MM.1S (cell line): Measurements from ENCODE around the gene BANP.
"Not testable (repeated sequence)": the region's sequence is repeated elsewhere in the genome, so short reads cannot be mapped to it uniquely, and the experiment has no call there.

ENCODE experiments used
- DNase-seq: peaks from one replicate; pipeline ENCODE4 v3.0.0-alpha.2; 2015
- H2AFZ ChIP-seq: fragments of 300-600 bp; sonication (generic); 2 replicates; pipeline ENCODE4 v1.6.0; 2016; ENCODE audit warnings: antibody characterized with exemption, low read length
- H3F3A ChIP-seq: fragments of 300-600 bp; sonication (generic); 2 replicates; pipeline ENCODE4 v1.6.1; 2016; ENCODE audit warnings: mild to moderate bottlenecking, antibody characterized with exemption, low read length, moderate library complexity, mixed read lengths; ENCODE audit not compliant: insufficient read depth
- H3K27ac ChIP-seq: fragments of 300-600 bp; sonication (generic); 2 replicates; pipeline ENCODE4 v1.5.1; 2016; ENCODE audit warnings: mild to moderate bottlenecking, low read length
- H3K27me3 ChIP-seq: fragments of 300-600 bp; sonication (generic); replicated peaks from 2 replicates; pipeline ENCODE4 v1.6.0; 2016; ENCODE audit warnings: low read length; ENCODE audit not compliant: insufficient read depth
- H3K36me3 ChIP-seq: fragments of 300-600 bp; sonication (generic); replicated peaks from 2 replicates; pipeline ENCODE4 v1.6.1; 2016; ENCODE audit warnings: mild to moderate bottlenecking, low read length, mixed read lengths; ENCODE audit not compliant: insufficient read depth
- H3K4me1 ChIP-seq: fragments of 300-600 bp; sonication (generic); 2 replicates; pipeline ENCODE4 v1.6.1; 2016; ENCODE audit warnings: low read length, mixed read lengths
- H3K4me2 ChIP-seq: fragments of 300-600 bp; sonication (generic); 2 replicates; pipeline ENCODE4 v1.6.0; 2016; ENCODE audit warnings: low read depth, low read length
- H3K4me3 ChIP-seq: fragments of 300-600 bp; sonication (generic); 2 replicates; pipeline ENCODE4 v1.5.1; 2016; ENCODE audit warnings: low read length, mixed read lengths
- H3K79me2 ChIP-seq: fragments of 300-600 bp; sonication (generic); 2 replicates; pipeline ENCODE4 v1.6.1; 2016; ENCODE audit warnings: mixed run types, low read length, mixed read lengths
- H3K9ac ChIP-seq: fragments of 300-600 bp; sonication (generic); 2 replicates; pipeline ENCODE4 v1.6.1; 2016; ENCODE audit warnings: low read length, mixed read lengths
- H3K9me2 ChIP-seq: fragments of 300-600 bp; sonication (generic); replicated peaks from 2 replicates; pipeline ENCODE4 v1.6.1; 2016; ENCODE audit warnings: mild to moderate bottlenecking, low read length, mixed read lengths; ENCODE audit not compliant: insufficient read depth
- H3K9me3 ChIP-seq: fragments of 300-600 bp; sonication (generic); replicated peaks from 2 replicates; pipeline ENCODE4 v1.6.1; 2016; ENCODE audit warnings: mild to moderate bottlenecking, low read length, mixed read lengths; ENCODE audit not compliant: insufficient read depth
- H4K20me1 ChIP-seq: fragments of 300-600 bp; sonication (generic); 2 replicates; pipeline ENCODE4 v1.6.1; 2016; ENCODE audit warnings: mild to moderate bottlenecking, low read length, moderate library complexity, mixed read lengths; ENCODE audit not compliant: insufficient read depth
- EZH2 ChIP-seq: fragments of 300-600 bp; sonication (generic); optimal IDR thresholded peaks from 2 replicates; pipeline ENCODE3; 2017; ENCODE audit warnings: low read depth, mild to moderate bottlenecking, antibody characterized with exemption, low read length, mixed read lengths
- EZH2phosphoT487 ChIP-seq: fragments of 300-600 bp; sonication (generic); IDR thresholded peaks from 2 replicates; pipeline ENCODE4 v1.6.1; 2018; ENCODE audit warnings: antibody characterized with exemption, low read length
- TF ChIP-seq, protein P1 (sequence below): fragments of 300-600 bp; sonication (generic); IDR thresholded peaks from 2 replicates; pipeline ENCODE4 v1.5.1; 2016; ENCODE audit warnings: antibody characterized with exemption, low read length, mixed read lengths

BANP gene

DNA sequence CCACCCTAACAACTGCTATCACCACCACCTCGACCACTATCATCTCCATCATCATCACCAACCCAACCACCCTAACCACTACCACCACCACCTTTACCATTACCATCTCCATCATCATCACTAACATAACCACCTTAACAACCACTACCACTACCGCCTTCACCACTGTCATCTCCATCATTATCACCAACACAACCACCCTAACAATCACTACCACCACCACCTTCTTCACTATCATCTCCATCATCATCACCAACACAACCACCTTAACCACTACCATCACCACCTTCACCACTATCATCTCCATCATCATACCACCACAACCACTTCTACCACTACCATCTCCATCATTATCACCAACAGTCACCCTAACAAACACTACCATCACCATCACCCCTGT is 101.4 kb downstream of the BANP start:
- H3K4me2 ChIP-seq = no peak overlapping the region
- TF ChIP-seq EZH2phosphoT487 (no peak), EZH2 (no peak)
- TF ChIP-seq, protein P1, sequence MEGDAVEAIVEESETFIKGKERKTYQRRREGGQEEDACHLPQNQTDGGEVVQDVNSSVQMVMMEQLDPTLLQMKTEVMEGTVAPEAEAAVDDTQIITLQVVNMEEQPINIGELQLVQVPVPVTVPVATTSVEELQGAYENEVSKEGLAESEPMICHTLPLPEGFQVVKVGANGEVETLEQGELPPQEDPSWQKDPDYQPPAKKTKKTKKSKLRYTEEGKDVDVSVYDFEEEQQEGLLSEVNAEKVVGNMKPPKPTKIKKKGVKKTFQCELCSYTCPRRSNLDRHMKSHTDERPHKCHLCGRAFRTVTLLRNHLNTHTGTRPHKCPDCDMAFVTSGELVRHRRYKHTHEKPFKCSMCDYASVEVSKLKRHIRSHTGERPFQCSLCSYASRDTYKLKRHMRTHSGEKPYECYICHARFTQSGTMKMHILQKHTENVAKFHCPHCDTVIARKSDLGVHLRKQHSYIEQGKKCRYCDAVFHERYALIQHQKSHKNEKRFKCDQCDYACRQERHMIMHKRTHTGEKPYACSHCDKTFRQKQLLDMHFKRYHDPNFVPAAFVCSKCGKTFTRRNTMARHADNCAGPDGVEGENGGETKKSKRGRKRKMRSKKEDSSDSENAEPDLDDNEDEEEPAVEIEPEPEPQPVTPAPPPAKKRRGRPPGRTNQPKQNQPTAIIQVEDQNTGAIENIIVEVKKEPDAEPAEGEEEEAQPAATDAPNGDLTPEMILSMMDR = no peak
- no peaks in the 10 kb centered on the region for H3K9me2 ChIP-seq
- H3K27me3 ChIP-seq = no peaks in the 10 kb centered on the region
- no peaks in the 10 kb centered on the region for H3K79me2 ChIP-seq
- no peaks in the 10 kb centered on the region for H4K20me1 ChIP-seq
- H3F3A ChIP-seq = no peaks in the 10 kb centered on the region
- no peak overlapping the region for H3K27ac ChIP-seq
- no peaks in the 10 kb centered on the region for H3K36me3 ChIP-seq
- no peaks in the 10 kb centered on the region for H3K9me3 ChIP-seq
- no peak overlapping the region for H3K9ac ChIP-seq
- H3K4me1 ChIP-seq = no peaks in the 10 kb centered on the region
- no peak overlapping the region for H3K4me3 ChIP-seq
- no peak for DNase-seq
- no peak overlapping the region for H2AFZ ChIP-seq

DNA sequence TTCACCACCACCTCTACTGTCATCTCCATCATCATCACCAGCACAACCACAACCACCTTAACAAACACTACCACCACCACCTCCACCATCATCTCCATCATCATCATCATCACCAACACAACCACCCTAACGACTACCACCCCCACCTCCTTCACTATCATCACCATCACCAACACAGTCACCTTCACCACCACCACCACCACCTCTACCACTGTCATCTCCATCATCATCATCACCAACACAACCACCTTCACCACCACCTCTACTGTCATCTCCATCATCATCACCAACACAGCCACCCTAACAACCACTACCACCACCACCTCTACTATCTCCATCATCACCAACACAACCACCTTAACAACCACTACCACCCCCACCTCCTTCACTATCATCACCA is 102.2 kb downstream of the BANP start:
- not testable (repeated sequence) for DNase-seq, H3K9me2 ChIP-seq, H2AFZ ChIP-seq, H3K27ac ChIP-seq, H3K9ac ChIP-seq, H3K27me3 ChIP-seq, H3K4me1 ChIP-seq, H3K4me2 ChIP-seq, H3K79me2 ChIP-seq, H3K9me3 ChIP-seq, H3K36me3 ChIP-seq, H3F3A ChIP-seq, H4K20me1 ChIP-seq, H3K4me3 ChIP-seq

DNA sequence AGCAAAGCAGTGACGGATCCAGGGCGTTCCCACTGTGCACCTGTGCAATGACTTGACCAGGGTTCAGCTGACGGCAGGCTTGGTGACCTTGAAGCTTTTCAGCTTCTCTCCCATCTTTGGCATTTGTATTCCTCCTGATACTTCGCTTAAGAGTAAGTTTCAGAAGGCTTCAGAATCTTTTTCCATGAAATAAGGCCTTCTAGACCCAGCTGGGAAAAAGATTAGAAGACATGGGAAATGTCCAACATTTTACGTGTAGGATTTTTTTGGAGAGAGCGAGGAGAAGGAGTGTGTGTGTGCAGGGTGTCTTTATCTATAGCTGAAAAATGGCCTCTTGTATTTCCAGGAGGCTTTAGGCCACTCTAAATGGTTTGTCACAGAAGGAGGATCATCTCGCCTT is 104.1 kb downstream of the BANP start:
- no peak overlapping the region for H3K4me3 ChIP-seq
- H3F3A ChIP-seq = no peaks in the 10 kb centered on the region
- no peak for DNase-seq
- H3K4me2 ChIP-seq = no peak overlapping the region
- H3K9me2 ChIP-seq = no peaks in the 10 kb centered on the region
- no peaks in the 10 kb centered on the region for H4K20me1 ChIP-seq
- no peaks in the 10 kb centered on the region for H3K79me2 ChIP-seq
- no peak for TF ChIP-seq EZH2phosphoT487
- TF ChIP-seq, protein P1 = no peak
- TF ChIP-seq EZH2 = no peak
- H2AFZ ChIP-seq = no peak overlapping the region
- no peak overlapping the region for H3K9ac ChIP-seq
- H3K27me3 ChIP-seq = no peaks in the 10 kb centered on the region
- H3K4me1 ChIP-seq = no peaks in the 10 kb centered on the region
- no peaks in the 10 kb centered on the region for H3K9me3 ChIP-seq
- H3K36me3 ChIP-seq = no peaks in the 10 kb centered on the region
- H3K27ac ChIP-seq = no peak overlapping the region

DNA sequence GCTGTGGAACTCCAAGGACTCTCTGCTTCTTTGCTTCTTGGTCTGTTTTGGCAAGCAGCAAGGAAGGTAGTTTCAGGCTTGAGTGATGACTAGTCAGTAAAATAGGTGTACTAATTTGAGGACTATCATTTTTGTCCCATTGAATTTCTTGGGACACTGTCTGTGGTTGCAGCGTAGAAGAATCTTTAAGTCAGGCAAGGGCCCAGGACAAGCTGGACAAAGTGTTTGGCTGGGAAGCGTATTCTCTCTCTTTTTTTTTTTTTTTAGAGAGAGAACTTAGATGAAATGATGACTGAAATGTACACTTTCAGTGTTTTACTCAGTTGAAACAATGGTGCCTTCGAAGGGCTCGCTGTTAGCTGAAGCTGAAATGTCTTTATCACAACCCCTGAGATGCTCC is 105.0 kb downstream of the BANP start:
- Histone ChIP-seq H3K27ac (no peak overlapping the region), H3K79me2 (no peaks in the 10 kb centered on the region), H3F3A (no peaks in the 10 kb centered on the region), H3K36me3 (no peaks in the 10 kb centered on the region), H3K27me3 (no peaks in the 10 kb centered on the region), H3K4me1 (no peaks in the 10 kb centered on the region), H3K4me3 (no peak overlapping the region), H3K9me2 (no peaks in the 10 kb centered on the region), H3K9me3 (no peaks in the 10 kb centered on the region), H2AFZ (no peak overlapping the region), H4K20me1 (no peaks in the 10 kb centered on the region), H3K9ac (no peak overlapping the region), H3K4me2 (no peak overlapping the region)
- DNase-seq = no peak
- TF ChIP-seq EZH2 (no peak), EZH2phosphoT487 (no peak)
- TF ChIP-seq, protein P1 = no peak
